OCI-LY3 (cell line): ENCODE results near the gene VPS4B.

Experiments
- H2AFZ ChIP-seq: fragments of 200-600, 300-600 bp; shearing (Covaris generic); 2 replicates; pipeline ENCODE4 v1.6.0; 2014; ENCODE audit warnings: antibody characterized with exemption, low read depth, low read length
- H3K27ac ChIP-seq: fragments of 200-600, 300-600 bp; sonication (generic); 2 replicates; pipeline ENCODE4 v1.5.1; 2014; ENCODE audit warnings: mild to moderate bottlenecking, low read length, moderate library complexity, mixed read lengths
- H3K27me3 ChIP-seq: fragments of 200-600, 300-600 bp; sonication (generic); 2 replicates; pipeline ENCODE4 v1.6.1; 2014; ENCODE audit warnings: low read depth, low read length, mixed read lengths
- H3K36me3 ChIP-seq: fragments of 200-600, 300-600 bp; sonication (generic); replicated peaks from 2 replicates; pipeline ENCODE3; 2014; ENCODE audit warnings: low read depth, low read length, mixed read lengths
- H3K4me1 ChIP-seq: fragments of 300-600, 200-600 bp; sonication (generic); 2 replicates; pipeline ENCODE4 v1.6.1; 2014; ENCODE audit warnings: low read length, mixed read lengths
- H3K4me2 ChIP-seq: fragments of 200-600, 300-600 bp; sonication (generic); 2 replicates; pipeline ENCODE4 v1.6.1; 2014; ENCODE audit warnings: low read length, mixed read lengths
- H3K4me3 ChIP-seq: fragments of 300-600, 200-600 bp; sonication (generic); 2 replicates; pipeline ENCODE4 v1.5.1; 2014; ENCODE audit warnings: antibody characterized with exemption, mild to moderate bottlenecking, low read length, moderate library complexity
- H3K79me2 ChIP-seq: fragments of 300-600, 200-600 bp; shearing (Covaris generic); 2 replicates; pipeline ENCODE4 v1.6.1; 2014; ENCODE audit warnings: mild to moderate bottlenecking, low read length, mixed read lengths
- H3K9ac ChIP-seq: fragments of 300-600, 200-600 bp; shearing (Covaris generic); 2 replicates; pipeline ENCODE4 v1.6.0; 2014; ENCODE audit warnings: mild to moderate bottlenecking, low read length, moderate library complexity
- H3K9me3 ChIP-seq: fragments of 200-600, 300-600 bp; shearing (Covaris generic); 2 replicates; pipeline ENCODE4 v1.6.1; 2014; ENCODE audit warnings: low read length, mixed read lengths; ENCODE audit not compliant: insufficient read depth
- H4K20me1 ChIP-seq: fragments of 200-600, 300-600 bp; sonication (generic); 2 replicates; pipeline ENCODE4 v1.6.1; 2016; ENCODE audit warnings: low read length, mixed read lengths; ENCODE audit not compliant: insufficient read depth
- EZH2phosphoT487 ChIP-seq: fragments of 200-600 bp; shearing (Covaris generic); IDR thresholded peaks from 2 replicates; pipeline ENCODE4 v1.6.1; 2018; ENCODE audit warnings: antibody characterized with exemption, mixed run types, low read depth
- TF ChIP-seq, protein P1 (sequence below): fragments of 200-600, 300-600 bp; sonication (generic); IDR thresholded peaks from 2 replicates; pipeline ENCODE4 v1.5.1; 2014; ENCODE audit warnings: antibody characterized with exemption, low read length, low read depth

VPS4B gene

DNA sequence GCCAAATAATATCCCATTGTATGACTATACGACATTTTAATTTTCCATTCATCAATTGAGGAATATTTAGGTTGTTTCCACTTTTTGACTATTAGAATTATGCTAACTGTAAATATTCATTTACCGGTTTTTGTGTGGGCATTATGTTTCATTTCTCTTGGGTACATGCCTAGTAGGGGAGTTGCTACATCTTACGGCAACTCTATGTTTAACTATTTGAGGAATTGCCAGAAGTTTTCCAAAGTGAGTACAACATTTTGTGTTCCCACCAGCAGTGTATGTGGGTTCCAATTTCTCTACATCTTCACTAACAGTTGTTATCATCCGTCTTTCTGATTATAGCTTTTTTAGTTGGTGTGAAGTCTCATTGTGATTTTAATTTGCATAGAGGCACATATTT is 53.7 kb downstream of the VPS4B start:
- no peak overlapping the region for H3K27ac ChIP-seq

DNA sequence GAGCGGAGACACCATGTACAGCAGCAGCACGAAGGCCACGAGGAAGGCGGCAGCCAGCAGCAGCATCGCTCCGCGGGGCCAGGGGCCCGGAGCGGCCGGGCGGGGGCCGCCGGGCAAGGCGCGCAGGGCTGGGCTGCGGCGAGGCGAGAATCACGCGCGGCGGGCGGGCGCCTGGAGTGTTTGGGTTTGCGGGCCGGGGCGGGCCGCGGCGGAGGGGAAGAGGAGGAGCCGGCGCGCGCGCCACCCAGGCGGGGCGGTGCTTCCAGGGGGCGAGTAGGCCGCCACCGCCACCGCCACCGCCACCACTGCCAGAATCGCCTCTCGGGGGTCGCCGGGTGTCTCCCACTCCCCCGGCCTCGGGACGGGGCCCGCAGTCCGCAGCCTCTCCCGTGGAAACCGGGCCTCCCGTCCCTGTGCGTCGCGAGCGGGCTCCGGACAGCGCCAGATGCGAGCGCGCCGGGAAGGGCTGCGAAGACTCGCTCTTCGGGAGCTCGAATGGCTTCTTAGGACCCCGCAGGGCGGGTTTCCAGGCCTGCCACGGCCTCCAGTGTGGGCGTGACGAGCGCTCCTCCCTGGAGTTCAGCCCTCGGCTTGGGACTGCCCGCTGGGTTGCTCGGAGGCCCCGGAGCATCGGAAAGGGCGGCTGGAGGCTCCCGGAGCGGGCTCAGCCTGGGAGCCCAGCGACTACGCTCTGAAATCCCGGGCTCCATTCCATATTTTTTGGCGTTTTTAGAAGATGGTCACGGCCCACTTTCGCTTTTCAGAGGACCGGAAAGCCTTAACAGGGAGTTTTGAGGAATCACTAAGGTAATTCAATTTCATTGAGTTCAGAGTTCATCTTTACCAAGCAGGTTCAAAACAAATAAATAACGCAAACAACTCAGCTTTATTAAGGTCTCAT is 55.0 kb downstream of the VPS4B start, which contains the start of gene KDSR:
TSS of gene KDSR (minus strand) at position 154 of the 901 bp plus-strand sequence. CDS start at position 66, 88 bp downstream.
- Histone ChIP-seq H3K4me3 (peak within 1 kb of the TSS; percentile 81), H3K27ac (peak within 1 kb of the TSS; percentile 30), H2AFZ (peak within 1 kb of the TSS; percentile 85), H3K27me3 (no peaks in the 10 kb centered on the region), H3K79me2 (peaks cover 20% of the 10 kb centered on the region), H3K4me1 (peaks cover 11% of the 10 kb centered on the region), H4K20me1 (peaks cover 4% of the 10 kb centered on the region; the same call in 1 of the 2 replicates), H3K9ac (peak within 1 kb of the TSS; percentile 78), H3K36me3 (peaks cover 25% of the 10 kb centered on the region), H3K9me3 (peaks cover 16% of the 10 kb centered on the region), H3K4me2 (peak within 1 kb of the TSS; percentile 88)
- no peak for TF ChIP-seq EZH2phosphoT487
- TF ChIP-seq, protein P1, sequence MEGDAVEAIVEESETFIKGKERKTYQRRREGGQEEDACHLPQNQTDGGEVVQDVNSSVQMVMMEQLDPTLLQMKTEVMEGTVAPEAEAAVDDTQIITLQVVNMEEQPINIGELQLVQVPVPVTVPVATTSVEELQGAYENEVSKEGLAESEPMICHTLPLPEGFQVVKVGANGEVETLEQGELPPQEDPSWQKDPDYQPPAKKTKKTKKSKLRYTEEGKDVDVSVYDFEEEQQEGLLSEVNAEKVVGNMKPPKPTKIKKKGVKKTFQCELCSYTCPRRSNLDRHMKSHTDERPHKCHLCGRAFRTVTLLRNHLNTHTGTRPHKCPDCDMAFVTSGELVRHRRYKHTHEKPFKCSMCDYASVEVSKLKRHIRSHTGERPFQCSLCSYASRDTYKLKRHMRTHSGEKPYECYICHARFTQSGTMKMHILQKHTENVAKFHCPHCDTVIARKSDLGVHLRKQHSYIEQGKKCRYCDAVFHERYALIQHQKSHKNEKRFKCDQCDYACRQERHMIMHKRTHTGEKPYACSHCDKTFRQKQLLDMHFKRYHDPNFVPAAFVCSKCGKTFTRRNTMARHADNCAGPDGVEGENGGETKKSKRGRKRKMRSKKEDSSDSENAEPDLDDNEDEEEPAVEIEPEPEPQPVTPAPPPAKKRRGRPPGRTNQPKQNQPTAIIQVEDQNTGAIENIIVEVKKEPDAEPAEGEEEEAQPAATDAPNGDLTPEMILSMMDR = no peak

More for the DNA sequence above, 53.7 kb downstream of the VPS4B start:
- H3K36me3 ChIP-seq = peaks cover 18% of the 10 kb centered on the region
- H3K4me3 ChIP-seq = 0 out of 2 replicates have a peak overlapping the region, but pooled peaks have one; percentile 81
- no peak overlapping the region for H2AFZ ChIP-seq
- H4K20me1 ChIP-seq = peaks cover 4% of the 10 kb centered on the region; the same call in 1 of the 2 replicates
- peaks cover 20% of the 10 kb centered on the region for H3K79me2 ChIP-seq
- 0 out of 2 replicates have a peak overlapping the region, but pooled peaks have one; percentile 81 for H3K4me2 ChIP-seq
- H3K4me1 ChIP-seq = peaks cover 11% of the 10 kb centered on the region
- H3K9me3 ChIP-seq = peaks cover 16% of the 10 kb centered on the region
- no peak overlapping the region for H3K9ac ChIP-seq
- TF ChIP-seq, protein P1 = no peak
- no peaks in the 10 kb centered on the region for H3K27me3 ChIP-seq

DNA sequence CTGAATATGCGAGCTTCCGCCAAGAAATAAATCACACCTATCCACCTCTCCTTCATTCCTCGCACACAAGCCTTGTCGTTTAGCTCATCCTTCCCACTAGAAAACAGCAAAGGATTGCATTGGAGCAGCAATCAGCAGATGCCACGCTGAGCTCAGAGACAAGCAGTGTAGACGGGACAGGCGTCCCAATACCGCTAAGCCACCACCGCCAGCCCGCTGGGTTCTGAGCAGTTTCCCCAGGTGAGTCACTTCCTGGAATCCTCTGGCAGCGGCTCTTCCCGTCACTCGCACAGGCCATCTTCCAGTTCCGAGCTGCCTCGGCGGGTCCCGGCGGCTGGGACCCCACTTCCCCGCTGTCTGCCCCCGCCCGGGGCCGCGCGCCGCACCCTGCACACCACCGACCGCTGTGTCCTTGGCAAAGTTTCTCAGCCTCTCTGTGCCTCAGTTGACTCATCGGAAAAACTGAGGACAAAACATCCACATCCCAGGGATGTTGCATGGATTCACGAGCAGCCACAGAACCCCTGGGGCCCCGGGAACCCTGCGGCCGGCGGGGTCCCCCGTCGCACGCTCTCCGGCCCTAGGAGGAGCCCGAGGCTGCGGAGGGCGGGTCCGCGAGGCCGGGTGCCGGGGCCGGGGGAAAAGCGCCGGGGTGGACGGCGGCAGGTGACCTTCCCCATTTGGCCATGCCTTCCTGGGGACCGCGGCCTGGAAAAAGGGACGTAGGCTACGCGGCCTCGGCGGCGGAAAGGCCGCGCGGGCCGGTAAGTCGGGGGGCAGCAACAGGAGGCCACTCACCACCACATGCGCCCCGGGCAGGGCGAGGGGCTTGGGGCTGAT is 55.8 kb downstream of the VPS4B start:
- Histone ChIP-seq H2AFZ (peak overlapping the region; percentile 80), H3K9me3 (peaks cover 16% of the 10 kb centered on the region), H3K4me1 (peaks cover 11% of the 10 kb centered on the region), H3K4me3 (peak overlapping the region; percentile 81), H3K9ac (peak overlapping the region; percentile 78), H3K79me2 (peaks cover 20% of the 10 kb centered on the region), H3K27me3 (no peaks in the 10 kb centered on the region), H4K20me1 (peaks cover 4% of the 10 kb centered on the region; the same call in 1 of the 2 replicates), H3K4me2 (peak overlapping the region; percentile 88), H3K27ac (peak overlapping the region; percentile 19), H3K36me3 (peaks cover 31% of the 10 kb centered on the region)
- no peak for TF ChIP-seq EZH2phosphoT487
- TF ChIP-seq, protein P1 = 0 out of 2 replicates have a peak, but pooled peaks have one; percentile 6
